GM23338 (cell line): ENCODE results near the gene ZC3H12C. TPM values are rescaled to one million over a fixed set of nuclear protein-coding genes. Genes with fewer than 3 reads are reported as not detected.
A peak's percentile ranks its signal among the peaks of the same experiment; 100 is the strongest.

ENCODE experiments used
- ATAC-seq: fragments of 200-7000 bp; cut with Tn5 transposase; 3 replicates; pipeline ENCODE4 v1.9.1; 2020
- DNase-seq: peaks from one replicate; pipeline ENCODE4 v3.0.0-alpha.2; 2015; ENCODE audit warnings: low spot score
- H2AFZ ChIP-seq: fragments of 200-600 bp; sonication (generic); 2 replicates; pipeline ENCODE4 v1.8.0; 2016; ENCODE audit warnings: antibody characterized with exemption, mild to moderate bottlenecking, moderate library complexity
- H3F3A ChIP-seq: fragments of 200-600 bp; sonication (generic); replicated peaks from 2 replicates; pipeline ENCODE4 v1.8.0; 2017; ENCODE audit warnings: antibody characterized with exemption, mixed run types, low read depth
- H3K27ac ChIP-seq: fragments of 200-600 bp; sonication (generic); 2 replicates; pipeline ENCODE4 v1.6.1; 2016; ENCODE audit warnings: low read depth
- H3K27me3 ChIP-seq: fragments of 200-600 bp; sonication (generic); 2 replicates; pipeline ENCODE4 v1.8.0; 2016; ENCODE audit warnings: mild to moderate bottlenecking, mixed run types, moderate library complexity; ENCODE audit not compliant: insufficient read depth
- H3K36me3 ChIP-seq: fragments of 200-600 bp; sonication (generic); 2 replicates; pipeline ENCODE4 v1.8.0; 2016; ENCODE audit warnings: mild to moderate bottlenecking; ENCODE audit not compliant: insufficient read depth
- H3K4me1 ChIP-seq: fragments of 200-600 bp; sonication (generic); 2 replicates; pipeline ENCODE4 v1.8.0; 2016; ENCODE audit warnings: mild to moderate bottlenecking, moderate library complexity; ENCODE audit not compliant: insufficient read depth
- H3K4me2 ChIP-seq: fragments of 200-600 bp; sonication (generic); 2 replicates; pipeline ENCODE4 v1.7.1; 2017; ENCODE audit warnings: mixed run types
- H3K4me3 ChIP-seq: fragments of 200-600 bp; sonication (generic); 2 replicates; pipeline ENCODE4 v1.6.1; 2016; ENCODE audit warnings: mixed run types
- H3K79me2 ChIP-seq: fragments of 200-600 bp; sonication (generic); replicated peaks from 2 replicates; pipeline ENCODE4 v1.8.0; 2017; ENCODE audit warnings: mild to moderate bottlenecking; ENCODE audit not compliant: insufficient read depth
- H3K9me2 ChIP-seq: fragments of 200-600 bp; sonication (generic); 2 replicates; pipeline ENCODE4 v1.8.0; 2017; ENCODE audit not compliant: insufficient read depth
- H4K20me1 ChIP-seq: fragments of 200-600 bp; sonication (generic); replicated peaks from 2 replicates; pipeline ENCODE4 v1.8.0; 2017; ENCODE audit warnings: mild to moderate bottlenecking; ENCODE audit not compliant: insufficient read depth
- H3K27ac Mint-ChIP-seq: 2 replicates; pipeline ENCODE4 v1.8.0; 2020; ENCODE audit warnings: inconsistent platforms, mild to moderate bottlenecking, moderate library complexity, mixed read lengths
- H3K27me3 Mint-ChIP-seq: 3 replicates; pipeline ENCODE4 v1.8.0; 2022; ENCODE audit warnings: low read depth, mild to moderate bottlenecking, moderate library complexity, mixed read lengths, inconsistent platforms; ENCODE audit not compliant: insufficient read depth, poor library complexity
- H3K36me3 Mint-ChIP-seq: 3 replicates; pipeline ENCODE4 v1.8.0; 2021; ENCODE audit warnings: low read depth, mild to moderate bottlenecking, inconsistent platforms, moderate library complexity, mixed read lengths
- H3K4me1 Mint-ChIP-seq: 3 replicates; pipeline ENCODE4 v1.8.0; 2020; ENCODE audit warnings: mild to moderate bottlenecking, inconsistent platforms, mixed read lengths
- H3K4me3 Mint-ChIP-seq: 3 replicates; pipeline ENCODE4 v1.8.0; 2021; ENCODE audit warnings: moderate library complexity, mild to moderate bottlenecking, inconsistent platforms, mixed read lengths
- H3K9me3 Mint-ChIP-seq: 3 replicates; pipeline ENCODE4 v1.8.0; 2020; ENCODE audit warnings: moderate library complexity, mild to moderate bottlenecking, inconsistent platforms, mixed read lengths
- CREB1 ChIP-seq: fragments of 250-450 bp; sonication (Bioruptor Pico); IDR thresholded peaks from 2 replicates; pipeline ENCODE4 v1.5.0; 2020; ENCODE audit warnings: low read depth, mild to moderate bottlenecking, moderate library complexity
- ETS1 ChIP-seq: IDR thresholded peaks from 2 replicates; pipeline ENCODE4 v1.6.1; 2016; ENCODE audit warnings: antibody characterized with exemption
- EZH2 ChIP-seq: fragments of 200-600 bp; sonication (generic); IDR thresholded peaks from one replicate; pipeline ENCODE4 v1.8.0; 2017; ENCODE audit warnings: antibody characterized with exemption, mild to moderate bottlenecking, low read depth; ENCODE audit not compliant: unreplicated experiment
- EZH2phosphoT487 ChIP-seq: fragments of 200-600 bp; sonication (generic); IDR thresholded peaks from one replicate; pipeline ENCODE4 v1.8.1; 2018; ENCODE audit warnings: antibody characterized with exemption; ENCODE audit not compliant: unreplicated experiment
- JUNB ChIP-seq: IDR thresholded peaks from one replicate; pipeline ENCODE4 v1.6.1; 2016; ENCODE audit warnings: antibody characterized with exemption; ENCODE audit not compliant: unreplicated experiment
- NANOG ChIP-seq: IDR thresholded peaks from 2 replicates; pipeline ENCODE4 v1.6.1; 2016; ENCODE audit warnings: antibody characterized with exemption, borderline replicate concordance
- POLR2AphosphoS5 ChIP-seq: IDR thresholded peaks from 2 replicates; pipeline ENCODE4 v1.6.1; 2016; ENCODE audit warnings: antibody characterized with exemption, low read depth
- STAT1 ChIP-seq: IDR thresholded peaks from one replicate; pipeline ENCODE4 v1.6.1; 2016; ENCODE audit warnings: antibody characterized with exemption; ENCODE audit not compliant: unreplicated experiment
- ZNF114 ChIP-seq: fragments of 250-450 bp; sonication (Bioruptor Pico); IDR thresholded peaks from 2 replicates; pipeline ENCODE4 v1.5.0; 2020; ENCODE audit warnings: mild to moderate bottlenecking, moderate library complexity
- ZNF331 ChIP-seq: fragments of 250-450 bp; sonication (Bioruptor Pico); IDR thresholded peaks from 2 replicates; pipeline ENCODE4 v1.5.0; 2020; ENCODE audit warnings: low read depth, mild to moderate bottlenecking, moderate library complexity
- ZNF462 ChIP-seq: fragments of 250-450 bp; sonication (Bioruptor Pico); IDR thresholded peaks from 2 replicates; pipeline ENCODE4 v1.5.0; 2020; ENCODE audit warnings: mild to moderate bottlenecking, moderate library complexity
- polyA plus RNA-seq: library from polyadenylated mRNA; unstranded; fragments of >200 nt; fragmentation: Nextera tagmentation; extraction: Ambion mirVana; gene quantifications from 2 replicates; pipeline ENCODE4 v1.2.1, GENCODE V29; 2016
- total RNA-seq: library from RNA; depleted of rRNA; stranded (reverse); fragments of >200 nt; shearing (Covaris generic); gene quantifications from 2 replicates; pipeline ENCODE4 v1.2.3, GENCODE V29; 2014
- TF ChIP-seq, protein P1 (sequence below): IDR thresholded peaks from one replicate; pipeline ENCODE4 v1.6.1; 2018; ENCODE audit warnings: antibody characterized with exemption; ENCODE audit not compliant: unreplicated experiment
- TF ChIP-seq, protein P2 (sequence below), 2 experiments: fragments of 200-600 bp in 1 of 2; sonication (generic) in 1 of 2; conservative IDR thresholded peaks; 2 replicates each; pipeline versions ENCODE4 v1.5.1 to v1.6.1; 2016 to 2017; ENCODE audit warnings: antibody characterized with exemption in 2 of 2, low read depth in 2 of 2, mild to moderate bottlenecking in 2 of 2, moderate library complexity in 1 of 2

The ZC3H12C gene
- total and polyA plus RNA-seq, 2 experiments from 2014 or later = 0.55 to 2.4 TPM

DNA sequence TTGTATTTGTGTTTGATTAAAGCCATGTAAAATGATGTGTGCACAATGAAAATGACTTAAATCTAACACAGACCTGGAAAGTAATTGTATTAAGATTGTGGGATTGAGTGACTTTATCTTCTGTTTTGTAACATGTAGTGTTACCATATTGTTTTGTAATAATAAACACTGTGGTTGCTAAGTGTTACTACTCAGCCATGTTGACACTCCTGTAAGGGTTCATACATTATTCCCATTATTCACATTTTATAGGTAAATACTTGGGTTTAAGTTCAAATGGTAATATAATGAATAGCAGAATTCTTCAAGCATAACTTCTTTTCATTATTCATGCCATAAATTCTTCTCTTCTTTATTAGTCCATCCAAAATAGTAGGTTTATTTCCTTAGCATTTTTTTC, 69.0 kb downstream of the ZC3H12C start:
- Histone ChIP-seq H3K4me2 (no peak overlapping the region), H3K9me2 (no peaks in the 10 kb centered on the region), H2AFZ (no peak overlapping the region), H3K4me3 (no peak overlapping the region), H3K4me1 (peaks cover 4% of the 10 kb centered on the region; the same call in 1 of the 2 replicates), H3K36me3 (no peaks in the 10 kb centered on the region), H3F3A (no peaks in the 10 kb centered on the region), H4K20me1 (no peaks in the 10 kb centered on the region), H3K79me2 (no peaks in the 10 kb centered on the region), H3K27me3 (no peaks in the 10 kb centered on the region), H3K27ac (no peak overlapping the region)
- ATAC-seq = no peak
- Mint-ChIP-seq H3K9me3 (no peaks in the 10 kb centered on the region), H3K4me1 (peaks cover 7% of the 10 kb centered on the region; the same call in 2 of the 3 replicates), H3K36me3 (peaks cover 10% of the 10 kb centered on the region; the same call in 2 of the 3 replicates), H3K4me3 (no peak overlapping the region), H3K27ac (peak overlapping the region; percentile 48; the same call in 1 of the 2 replicates), H3K27me3 (peaks cover 2% of the 10 kb centered on the region)
- TF ChIP-seq NANOG (no peak), EZH2 (no peak), ZNF462 (CRISPR knock-in tag) (no peak), ZNF114 (no peak), POLR2AphosphoS5 (no peak), CREB1 (CRISPR knock-in tag) (no peak), EZH2phosphoT487 (no peak), ETS1 (no peak), ZNF331 (CRISPR knock-in tag) (no peak), STAT1 (no peak), JUNB (no peak)
- TF ChIP-seq, protein P1, sequence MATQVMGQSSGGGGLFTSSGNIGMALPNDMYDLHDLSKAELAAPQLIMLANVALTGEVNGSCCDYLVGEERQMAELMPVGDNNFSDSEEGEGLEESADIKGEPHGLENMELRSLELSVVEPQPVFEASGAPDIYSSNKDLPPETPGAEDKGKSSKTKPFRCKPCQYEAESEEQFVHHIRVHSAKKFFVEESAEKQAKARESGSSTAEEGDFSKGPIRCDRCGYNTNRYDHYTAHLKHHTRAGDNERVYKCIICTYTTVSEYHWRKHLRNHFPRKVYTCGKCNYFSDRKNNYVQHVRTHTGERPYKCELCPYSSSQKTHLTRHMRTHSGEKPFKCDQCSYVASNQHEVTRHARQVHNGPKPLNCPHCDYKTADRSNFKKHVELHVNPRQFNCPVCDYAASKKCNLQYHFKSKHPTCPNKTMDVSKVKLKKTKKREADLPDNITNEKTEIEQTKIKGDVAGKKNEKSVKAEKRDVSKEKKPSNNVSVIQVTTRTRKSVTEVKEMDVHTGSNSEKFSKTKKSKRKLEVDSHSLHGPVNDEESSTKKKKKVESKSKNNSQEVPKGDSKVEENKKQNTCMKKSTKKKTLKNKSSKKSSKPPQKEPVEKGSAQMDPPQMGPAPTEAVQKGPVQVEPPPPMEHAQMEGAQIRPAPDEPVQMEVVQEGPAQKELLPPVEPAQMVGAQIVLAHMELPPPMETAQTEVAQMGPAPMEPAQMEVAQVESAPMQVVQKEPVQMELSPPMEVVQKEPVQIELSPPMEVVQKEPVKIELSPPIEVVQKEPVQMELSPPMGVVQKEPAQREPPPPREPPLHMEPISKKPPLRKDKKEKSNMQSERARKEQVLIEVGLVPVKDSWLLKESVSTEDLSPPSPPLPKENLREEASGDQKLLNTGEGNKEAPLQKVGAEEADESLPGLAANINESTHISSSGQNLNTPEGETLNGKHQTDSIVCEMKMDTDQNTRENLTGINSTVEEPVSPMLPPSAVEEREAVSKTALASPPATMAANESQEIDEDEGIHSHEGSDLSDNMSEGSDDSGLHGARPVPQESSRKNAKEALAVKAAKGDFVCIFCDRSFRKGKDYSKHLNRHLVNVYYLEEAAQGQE = no peak
- TF ChIP-seq, protein P2, sequence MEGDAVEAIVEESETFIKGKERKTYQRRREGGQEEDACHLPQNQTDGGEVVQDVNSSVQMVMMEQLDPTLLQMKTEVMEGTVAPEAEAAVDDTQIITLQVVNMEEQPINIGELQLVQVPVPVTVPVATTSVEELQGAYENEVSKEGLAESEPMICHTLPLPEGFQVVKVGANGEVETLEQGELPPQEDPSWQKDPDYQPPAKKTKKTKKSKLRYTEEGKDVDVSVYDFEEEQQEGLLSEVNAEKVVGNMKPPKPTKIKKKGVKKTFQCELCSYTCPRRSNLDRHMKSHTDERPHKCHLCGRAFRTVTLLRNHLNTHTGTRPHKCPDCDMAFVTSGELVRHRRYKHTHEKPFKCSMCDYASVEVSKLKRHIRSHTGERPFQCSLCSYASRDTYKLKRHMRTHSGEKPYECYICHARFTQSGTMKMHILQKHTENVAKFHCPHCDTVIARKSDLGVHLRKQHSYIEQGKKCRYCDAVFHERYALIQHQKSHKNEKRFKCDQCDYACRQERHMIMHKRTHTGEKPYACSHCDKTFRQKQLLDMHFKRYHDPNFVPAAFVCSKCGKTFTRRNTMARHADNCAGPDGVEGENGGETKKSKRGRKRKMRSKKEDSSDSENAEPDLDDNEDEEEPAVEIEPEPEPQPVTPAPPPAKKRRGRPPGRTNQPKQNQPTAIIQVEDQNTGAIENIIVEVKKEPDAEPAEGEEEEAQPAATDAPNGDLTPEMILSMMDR (conservative IDR thresholded peaks at IDR 0.05; ENCODE audit: low read depth in 2 of 2) = no peak
- DNase-seq = no peak
